ENCODE measurements around the gene SNAP29. TPM values are rescaled to one million over a fixed set of nuclear protein-coding genes. Genes with fewer than 3 reads are reported as not detected.
A peak's percentile ranks its signal among the peaks of the same experiment; 100 is the strongest.

SNAP29 gene
- total and polyA plus RNA-seq, 9 of the 15 experiments (the other 6 are each of a cell fraction or from before 2014, with no cell fraction given), result 19.5 to 250 (median 75.9) TPM

- TF ChIP-seq, protein P1, sequence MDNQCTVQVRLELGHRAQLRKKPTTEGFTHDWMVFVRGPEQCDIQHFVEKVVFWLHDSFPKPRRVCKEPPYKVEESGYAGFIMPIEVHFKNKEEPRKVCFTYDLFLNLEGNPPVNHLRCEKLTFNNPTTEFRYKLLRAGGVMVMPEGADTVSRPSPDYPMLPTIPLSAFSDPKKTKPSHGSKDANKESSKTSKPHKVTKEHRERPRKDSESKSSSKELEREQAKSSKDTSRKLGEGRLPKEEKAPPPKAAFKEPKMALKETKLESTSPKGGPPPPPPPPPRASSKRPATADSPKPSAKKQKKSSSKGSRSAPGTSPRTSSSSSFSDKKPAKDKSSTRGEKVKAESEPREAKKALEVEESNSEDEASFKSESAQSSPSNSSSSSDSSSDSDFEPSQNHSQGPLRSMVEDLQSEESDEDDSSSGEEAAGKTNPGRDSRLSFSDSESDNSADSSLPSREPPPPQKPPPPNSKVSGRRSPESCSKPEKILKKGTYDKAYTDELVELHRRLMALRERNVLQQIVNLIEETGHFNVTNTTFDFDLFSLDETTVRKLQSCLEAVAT (IDR thresholded peaks at IDR 0.05), result 0 out of 4 replicates have a peak, but pooled peaks of 1 of the 2 experiments have one; percentile 12
- TF ChIP-seq ZNF431 (CRISPR knock-in tag; IDR thresholded peaks at IDR 0.05) (no peak), ZNF408 (CRISPR knock-in tag; IDR thresholded peaks at IDR 0.05; ENCODE audit: low read depth) (no peak), EWSR1 (IDR thresholded peaks at IDR 0.05; ENCODE audit: borderline replicate concordance, low read depth, partially characterized antibody) (no peak), POLR2AphosphoS5 (IDR thresholded peaks at IDR 0.05; ENCODE audit: control insufficient read depth, insufficient read depth, low read depth, low read length) (no peak), ZNF717 (CRISPR knock-in tag; IDR thresholded peaks at IDR 0.05) (no peak), MED1 (CRISPR knock-in tag; IDR thresholded peaks at IDR 0.05; ENCODE audit: borderline replicate concordance) (no peak), TEAD1 (CRISPR knock-in tag; IDR thresholded peaks at IDR 0.05) (no peak), TGIF2 (CRISPR knock-in tag; IDR thresholded peaks at IDR 0.05) (no peak), DPF2 (IDR thresholded peaks at IDR 0.05) (no peak), TRIM24 (IDR thresholded peaks at IDR 0.05) (0 out of 4 replicates have a peak, but pooled peaks of 1 of the 2 experiments have one; percentile 4)
- TF ChIP-seq, protein P2, sequence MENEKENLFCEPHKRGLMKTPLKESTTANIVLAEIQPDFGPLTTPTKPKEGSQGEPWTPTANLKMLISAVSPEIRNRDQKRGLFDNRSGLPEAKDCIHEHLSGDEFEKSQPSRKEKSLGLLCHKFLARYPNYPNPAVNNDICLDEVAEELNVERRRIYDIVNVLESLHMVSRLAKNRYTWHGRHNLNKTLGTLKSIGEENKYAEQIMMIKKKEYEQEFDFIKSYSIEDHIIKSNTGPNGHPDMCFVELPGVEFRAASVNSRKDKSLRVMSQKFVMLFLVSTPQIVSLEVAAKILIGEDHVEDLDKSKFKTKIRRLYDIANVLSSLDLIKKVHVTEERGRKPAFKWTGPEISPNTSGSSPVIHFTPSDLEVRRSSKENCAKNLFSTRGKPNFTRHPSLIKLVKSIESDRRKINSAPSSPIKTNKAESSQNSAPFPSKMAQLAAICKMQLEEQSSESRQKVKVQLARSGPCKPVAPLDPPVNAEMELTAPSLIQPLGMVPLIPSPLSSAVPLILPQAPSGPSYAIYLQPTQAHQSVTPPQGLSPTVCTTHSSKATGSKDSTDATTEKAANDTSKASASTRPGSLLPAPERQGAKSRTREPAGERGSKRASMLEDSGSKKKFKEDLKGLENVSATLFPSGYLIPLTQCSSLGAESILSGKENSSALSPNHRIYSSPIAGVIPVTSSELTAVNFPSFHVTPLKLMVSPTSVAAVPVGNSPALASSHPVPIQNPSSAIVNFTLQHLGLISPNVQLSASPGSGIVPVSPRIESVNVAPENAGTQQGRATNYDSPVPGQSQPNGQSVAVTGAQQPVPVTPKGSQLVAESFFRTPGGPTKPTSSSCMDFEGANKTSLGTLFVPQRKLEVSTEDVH (IDR thresholded peaks at IDR 0.05; ENCODE audit: low read depth, partially characterized antibody), result no peak
- TF ChIP-seq, protein P3, sequence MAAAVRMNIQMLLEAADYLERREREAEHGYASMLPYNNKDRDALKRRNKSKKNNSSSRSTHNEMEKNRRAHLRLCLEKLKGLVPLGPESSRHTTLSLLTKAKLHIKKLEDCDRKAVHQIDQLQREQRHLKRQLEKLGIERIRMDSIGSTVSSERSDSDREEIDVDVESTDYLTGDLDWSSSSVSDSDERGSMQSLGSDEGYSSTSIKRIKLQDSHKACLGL (CRISPR knock-in tag; IDR thresholded peaks at IDR 0.05; ENCODE audit: borderline replicate concordance, poor library complexity, severe bottlenecking), result no peak
- TF ChIP-seq, protein P4, sequence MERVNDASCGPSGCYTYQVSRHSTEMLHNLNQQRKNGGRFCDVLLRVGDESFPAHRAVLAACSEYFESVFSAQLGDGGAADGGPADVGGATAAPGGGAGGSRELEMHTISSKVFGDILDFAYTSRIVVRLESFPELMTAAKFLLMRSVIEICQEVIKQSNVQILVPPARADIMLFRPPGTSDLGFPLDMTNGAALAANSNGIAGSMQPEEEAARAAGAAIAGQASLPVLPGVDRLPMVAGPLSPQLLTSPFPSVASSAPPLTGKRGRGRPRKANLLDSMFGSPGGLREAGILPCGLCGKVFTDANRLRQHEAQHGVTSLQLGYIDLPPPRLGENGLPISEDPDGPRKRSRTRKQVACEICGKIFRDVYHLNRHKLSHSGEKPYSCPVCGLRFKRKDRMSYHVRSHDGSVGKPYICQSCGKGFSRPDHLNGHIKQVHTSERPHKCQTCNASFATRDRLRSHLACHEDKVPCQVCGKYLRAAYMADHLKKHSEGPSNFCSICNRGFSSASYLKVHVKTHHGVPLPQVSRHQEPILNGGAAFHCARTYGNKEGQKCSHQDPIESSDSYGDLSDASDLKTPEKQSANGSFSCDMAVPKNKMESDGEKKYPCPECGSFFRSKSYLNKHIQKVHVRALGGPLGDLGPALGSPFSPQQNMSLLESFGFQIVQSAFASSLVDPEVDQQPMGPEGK (CRISPR knock-in tag; IDR thresholded peaks at IDR 0.05; ENCODE audit: borderline replicate concordance), result no peak
- TF ChIP-seq, protein P5, sequence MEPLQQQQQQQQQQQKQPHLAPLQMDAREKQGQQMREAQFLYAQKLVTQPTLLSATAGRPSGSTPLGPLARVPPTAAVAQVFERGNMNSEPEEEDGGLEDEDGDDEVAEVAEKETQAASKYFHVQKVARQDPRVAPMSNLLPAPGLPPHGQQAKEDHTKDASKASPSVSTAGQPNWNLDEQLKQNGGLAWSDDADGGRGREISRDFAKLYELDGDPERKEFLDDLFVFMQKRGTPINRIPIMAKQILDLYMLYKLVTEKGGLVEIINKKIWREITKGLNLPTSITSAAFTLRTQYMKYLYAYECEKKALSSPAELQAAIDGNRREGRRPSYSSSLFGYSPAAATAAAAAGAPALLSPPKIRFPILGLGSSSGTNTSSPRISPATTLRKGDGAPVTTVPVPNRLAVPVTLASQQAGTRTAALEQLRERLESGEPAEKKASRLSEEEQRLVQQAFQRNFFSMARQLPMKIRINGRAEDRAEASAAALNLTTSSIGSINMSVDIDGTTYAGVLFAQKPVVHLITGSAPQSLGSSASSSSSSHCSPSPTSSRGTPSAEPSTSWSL (CRISPR knock-in tag; IDR thresholded peaks at IDR 0.05; ENCODE audit: borderline replicate concordance), result no peak
- TF ChIP-seq, protein P6, sequence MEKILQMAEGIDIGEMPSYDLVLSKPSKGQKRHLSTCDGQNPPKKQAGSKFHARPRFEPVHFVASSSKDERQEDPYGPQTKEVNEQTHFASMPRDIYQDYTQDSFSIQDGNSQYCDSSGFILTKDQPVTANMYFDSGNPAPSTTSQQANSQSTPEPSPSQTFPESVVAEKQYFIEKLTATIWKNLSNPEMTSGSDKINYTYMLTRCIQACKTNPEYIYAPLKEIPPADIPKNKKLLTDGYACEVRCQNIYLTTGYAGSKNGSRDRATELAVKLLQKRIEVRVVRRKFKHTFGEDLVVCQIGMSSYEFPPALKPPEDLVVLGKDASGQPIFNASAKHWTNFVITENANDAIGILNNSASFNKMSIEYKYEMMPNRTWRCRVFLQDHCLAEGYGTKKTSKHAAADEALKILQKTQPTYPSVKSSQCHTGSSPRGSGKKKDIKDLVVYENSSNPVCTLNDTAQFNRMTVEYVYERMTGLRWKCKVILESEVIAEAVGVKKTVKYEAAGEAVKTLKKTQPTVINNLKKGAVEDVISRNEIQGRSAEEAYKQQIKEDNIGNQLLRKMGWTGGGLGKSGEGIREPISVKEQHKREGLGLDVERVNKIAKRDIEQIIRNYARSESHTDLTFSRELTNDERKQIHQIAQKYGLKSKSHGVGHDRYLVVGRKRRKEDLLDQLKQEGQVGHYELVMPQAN (IDR thresholded peaks at IDR 0.05; ENCODE audit: borderline replicate concordance), result no peak
These were observed 29.2 kb upstream of the SNAP29 start (continued) for GRCh38 chr22:20829491-20830134.
